Hepatocyte (in vitro differentiated cells): ENCODE data around the gene SLC30A9. TPM values are rescaled to one million over a fixed set of nuclear protein-coding genes. Genes with fewer than 3 reads are reported as not detected.

Experiments used
- DNase-seq: peaks from one replicate; pipeline ENCODE4 v3.0.0-alpha.2; 2016; ENCODE audit warnings: low spot score
- H2AFZ ChIP-seq: fragments of 200-600 bp; sonication (generic); 2 replicates; pipeline ENCODE4 v1.6.0; 2016; ENCODE audit warnings: antibody characterized with exemption, mild to moderate bottlenecking
- H3K27ac ChIP-seq: fragments of 200-600 bp; sonication (generic); 2 replicates; pipeline ENCODE4 v1.5.1; 2016; ENCODE audit warnings: mild to moderate bottlenecking
- H3K27me3 ChIP-seq: fragments of 200-600 bp; sonication (generic); 2 replicates; pipeline ENCODE4 v1.6.1; 2016
- H3K36me3 ChIP-seq: fragments of 200-600 bp; sonication (generic); replicated peaks from 2 replicates; pipeline ENCODE4 v1.5.1; 2016; ENCODE audit warnings: low read depth; ENCODE audit not compliant: insufficient read depth
- H3K4me1 ChIP-seq: fragments of 200-600 bp; sonication (generic); 2 replicates; pipeline ENCODE4 v1.5.1; 2016; ENCODE audit warnings: mild to moderate bottlenecking, moderate library complexity; ENCODE audit not compliant: insufficient read depth
- H3K4me2 ChIP-seq: fragments of 200-600 bp; sonication (generic); 2 replicates; pipeline ENCODE4 v1.6.0; 2016
- H3K4me3 ChIP-seq: fragments of 200-600 bp; sonication (generic); 2 replicates; pipeline ENCODE4 v1.5.1; 2016; ENCODE audit warnings: mild to moderate bottlenecking
- H3K79me2 ChIP-seq: fragments of 200-600 bp; sonication (generic); 2 replicates; pipeline ENCODE4 v1.6.0; 2017; ENCODE audit warnings: mild to moderate bottlenecking
- H3K9me2 ChIP-seq: fragments of 200-600 bp; sonication (generic); replicated peaks from 2 replicates; pipeline ENCODE4 v1.6.0; 2017; ENCODE audit warnings: mild to moderate bottlenecking; ENCODE audit not compliant: insufficient read depth
- H3K9me3 ChIP-seq: fragments of 200-600 bp; sonication (generic); 2 replicates; pipeline ENCODE4 v1.5.1; 2016; ENCODE audit warnings: low read depth, mild to moderate bottlenecking
- H4K20me1 ChIP-seq: fragments of 200-600 bp; sonication (generic); 2 replicates; pipeline ENCODE4 v1.6.0; 2016; ENCODE audit warnings: mild to moderate bottlenecking; ENCODE audit not compliant: insufficient read depth, poor library complexity, severe bottlenecking
- CTCF ChIP-seq: fragments of 200-600 bp; sonication (generic); IDR thresholded peaks from 2 replicates; pipeline ENCODE4 v1.5.1; 2016; ENCODE audit warnings: antibody characterized with exemption, mild to moderate bottlenecking; ENCODE audit not compliant: poor library complexity
- EZH2 ChIP-seq: fragments of 200-600 bp; sonication (generic); IDR thresholded peaks from 2 replicates; pipeline ENCODE4 v1.6.1; 2016; ENCODE audit warnings: antibody characterized with exemption, mild to moderate bottlenecking, borderline replicate concordance
- EZH2phosphoT487 ChIP-seq: fragments of 200-600 bp; sonication (generic); IDR thresholded peaks from one replicate; pipeline ENCODE4 v1.6.1; 2018; ENCODE audit warnings: antibody characterized with exemption, mild to moderate bottlenecking, low read depth, moderate library complexity; ENCODE audit not compliant: unreplicated experiment, severe bottlenecking
- WGBS: methylation state at CpG from one replicate; pipeline ENCODE4 v1.1.6; 2016; ENCODE audit warnings: low lambda C conversion rate; ENCODE audit errors: missing lambda C conversion rate; 5-methylcytosine and 5-hydroxymethylcytosine counted together
- polyA plus RNA-seq: library from polyadenylated mRNA; unstranded; fragments of >200 nt; fragmentation: Nextera tagmentation; extraction: Ambion mirVana; gene quantifications from 2 replicates; pipeline ENCODE4 v1.2.1, GENCODE V29; 2016
- total RNA-seq: library from RNA; depleted of rRNA; stranded (reverse); fragments of >200 nt; gene quantifications from 2 replicates; pipeline ENCODE4 v1.2.3, GENCODE V29; 2014

Gene SLC30A9
- total and polyA plus RNA-seq, 2 experiments from 2014 or later: 41.3 to 50.9 TPM

DNA sequence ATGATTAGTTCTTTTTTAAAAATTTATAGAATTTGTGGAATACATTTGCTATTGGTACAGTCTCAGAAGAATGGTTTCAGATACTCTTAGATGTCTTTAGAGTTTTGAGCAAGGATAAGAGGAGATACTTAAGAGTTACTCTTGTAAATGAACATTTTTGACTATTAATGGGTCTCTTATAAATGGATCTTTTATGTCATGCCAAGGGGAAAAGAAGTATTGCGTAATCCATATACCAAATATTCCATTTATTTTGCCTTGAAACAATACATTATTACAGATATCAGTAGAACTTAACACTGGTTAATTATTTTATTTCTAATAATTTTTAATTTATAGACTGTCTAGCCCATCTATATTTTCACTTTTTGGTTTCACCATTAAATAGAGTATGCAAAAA lies 25.9 kb upstream of the SLC30A9 start:
- H3K79me2 ChIP-seq: no peaks in the 10 kb centered on the region
- DNase-seq: no peak
- H3K9me3 ChIP-seq: no peaks in the 10 kb centered on the region
- no peak overlapping the region for H3K27ac ChIP-seq
- no peak overlapping the region for H3K4me3 ChIP-seq
- no peaks in the 10 kb centered on the region for H3K9me2 ChIP-seq
- TF ChIP-seq EZH2 (no peak), CTCF (no peak), EZH2phosphoT487 (no peak)
- 100% methylated on average over 1 of the region's 1 CpG for WGBS
- H4K20me1 ChIP-seq: no peaks in the 10 kb centered on the region
- no peaks in the 10 kb centered on the region for H3K27me3 ChIP-seq
- H3K36me3 ChIP-seq: no peaks in the 10 kb centered on the region
- H2AFZ ChIP-seq: no peak overlapping the region
- H3K4me2 ChIP-seq: no peak overlapping the region
- H3K4me1 ChIP-seq: no peaks in the 10 kb centered on the region

GRCh38 chr4:41967392-41967791 lies 22.9 kb upstream of the SLC30A9 start:
- Histone ChIP-seq H3K4me2 (no peak overlapping the region), H3K9me2 (no peaks in the 10 kb centered on the region), H3K9me3 (no peaks in the 10 kb centered on the region), H3K79me2 (no peaks in the 10 kb centered on the region), H4K20me1 (no peaks in the 10 kb centered on the region), H3K36me3 (no peaks in the 10 kb centered on the region), H3K27ac (no peak overlapping the region), H2AFZ (no peak overlapping the region), H3K4me3 (no peak overlapping the region), H3K27me3 (no peaks in the 10 kb centered on the region), H3K4me1 (no peaks in the 10 kb centered on the region)
- WGBS: 89% methylated on average over 2 of the region's 2 CpGs
- TF ChIP-seq EZH2phosphoT487 (no peak), EZH2 (no peak), CTCF (no peak)
- no peak for DNase-seq

DNA sequence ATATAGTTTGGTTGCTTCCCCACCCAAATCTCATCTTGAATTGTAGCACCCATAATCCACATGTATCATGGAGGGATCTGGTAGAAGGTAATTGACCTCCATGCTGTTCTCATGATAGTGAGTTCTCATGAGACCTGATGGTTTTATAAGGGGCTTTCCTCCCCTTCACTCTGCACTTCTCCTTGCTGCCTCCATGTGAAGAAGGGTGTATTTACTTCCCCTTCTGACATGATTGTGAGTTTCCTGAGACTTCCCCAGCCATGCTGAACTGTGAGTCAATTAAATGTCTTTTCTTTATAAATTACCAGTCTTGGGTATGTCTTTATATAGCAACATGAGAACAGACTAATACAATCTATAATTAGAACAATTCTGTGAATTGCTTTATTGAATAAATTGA lies 20.7 kb upstream of the SLC30A9 start:
- no peak overlapping the region for H3K27ac ChIP-seq
- H3K9me3 ChIP-seq: no peaks in the 10 kb centered on the region
- H3K36me3 ChIP-seq: no peaks in the 10 kb centered on the region
- H3K4me2 ChIP-seq: no peak overlapping the region
- no peak overlapping the region for H3K4me3 ChIP-seq
- H3K27me3 ChIP-seq: no peaks in the 10 kb centered on the region
- no peaks in the 10 kb centered on the region for H3K4me1 ChIP-seq
- H2AFZ ChIP-seq: no peak overlapping the region
- H4K20me1 ChIP-seq: no peaks in the 10 kb centered on the region
- TF ChIP-seq EZH2: no peak
- no peaks in the 10 kb centered on the region for H3K9me2 ChIP-seq
- no peak for DNase-seq
- H3K79me2 ChIP-seq: no peaks in the 10 kb centered on the region

GRCh38 chr4:41975341-41975740 lies 15.0 kb upstream of the SLC30A9 start:
- H2AFZ ChIP-seq: no peak overlapping the region
- H4K20me1 ChIP-seq: no peaks in the 10 kb centered on the region
- H3K4me3 ChIP-seq: no peak overlapping the region
- H3K4me2 ChIP-seq: no peak overlapping the region
- WGBS: 94% methylated on average over 1 of the region's 1 CpG
- DNase-seq: no peak
- no peaks in the 10 kb centered on the region for H3K9me3 ChIP-seq
- no peaks in the 10 kb centered on the region for H3K27me3 ChIP-seq
- H3K27ac ChIP-seq: no peak overlapping the region
- H3K79me2 ChIP-seq: no peaks in the 10 kb centered on the region
- no peaks in the 10 kb centered on the region for H3K4me1 ChIP-seq
- no peak for TF ChIP-seq EZH2phosphoT487
- TF ChIP-seq EZH2: no peak
- no peak for TF ChIP-seq CTCF
- no peaks in the 10 kb centered on the region for H3K9me2 ChIP-seq
- no peaks in the 10 kb centered on the region for H3K36me3 ChIP-seq
